Fibroblast of the aortic adventitia (primary cell): Measurements from ENCODE around the gene DDR2. TPM values are rescaled to one million over a fixed set of nuclear protein-coding genes. Genes with fewer than 3 reads are reported as not detected.

Experiments used
- DNase-seq: peaks from one replicate; pipeline ENCODE4 v3.0.0-alpha.2; 2010; ENCODE audit warnings: low read depth
- H3K4me3 ChIP-seq: 2 replicates; pipeline ENCODE4 v1.5.1; 2011; ENCODE audit warnings: low read depth, mild to moderate bottlenecking, control low read depth, low read length, moderate library complexity
- total RNA-seq: library from RNA; depleted of rRNA; stranded (reverse); fragments of >200 nt; gene quantifications from 2 replicates; pipeline ENCODE4 v1.2.3, GENCODE V29; 2012; ENCODE audit warnings: low replicate concordance
- TF ChIP-seq, protein P1 (sequence below): IDR thresholded peaks from 2 replicates; pipeline ENCODE4 v1.5.1; 2011; ENCODE audit warnings: mild to moderate bottlenecking, low read length, control low read depth, inconsistent platforms; ENCODE audit not compliant: insufficient read depth

DDR2 gene
- total RNA-seq, 1 donor: 379 TPM

DNA sequence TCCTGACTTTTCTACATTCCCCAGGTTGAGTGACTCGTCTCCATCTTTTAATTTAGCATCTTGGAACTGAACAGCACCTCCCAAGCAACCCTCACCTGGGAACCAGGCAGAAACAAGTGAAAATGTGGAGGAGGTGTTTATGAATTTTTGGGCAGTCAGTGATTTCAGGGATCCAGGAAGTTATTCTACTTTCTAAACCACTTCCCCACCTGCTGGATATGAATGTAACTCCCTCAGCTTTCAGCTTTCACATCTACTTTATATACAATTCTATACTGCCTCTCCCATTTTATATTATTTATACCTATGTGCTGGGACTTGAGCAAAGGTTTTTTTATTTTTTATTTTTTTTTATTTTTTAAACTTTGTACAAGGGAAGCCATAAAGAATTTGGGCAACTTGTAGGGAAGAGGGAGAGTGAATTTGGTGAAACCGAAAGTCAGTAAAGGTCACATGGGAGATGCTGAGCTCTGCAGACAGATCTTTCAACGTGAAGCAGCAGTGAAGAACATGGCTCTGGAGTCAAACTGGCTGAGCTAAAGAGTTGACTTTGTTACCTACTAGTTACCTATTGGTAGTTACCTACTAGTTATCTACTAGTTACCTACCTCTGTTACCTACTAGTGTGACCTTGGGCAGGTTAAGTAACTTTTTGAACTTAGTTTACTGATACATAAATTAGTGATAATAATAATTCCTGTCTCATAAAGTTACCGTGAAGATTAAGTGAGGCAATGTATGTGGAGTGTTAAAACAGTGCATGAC is 45.5 kb downstream of the DDR2 start:
- DNase-seq: no peak
- TF ChIP-seq, protein P1, sequence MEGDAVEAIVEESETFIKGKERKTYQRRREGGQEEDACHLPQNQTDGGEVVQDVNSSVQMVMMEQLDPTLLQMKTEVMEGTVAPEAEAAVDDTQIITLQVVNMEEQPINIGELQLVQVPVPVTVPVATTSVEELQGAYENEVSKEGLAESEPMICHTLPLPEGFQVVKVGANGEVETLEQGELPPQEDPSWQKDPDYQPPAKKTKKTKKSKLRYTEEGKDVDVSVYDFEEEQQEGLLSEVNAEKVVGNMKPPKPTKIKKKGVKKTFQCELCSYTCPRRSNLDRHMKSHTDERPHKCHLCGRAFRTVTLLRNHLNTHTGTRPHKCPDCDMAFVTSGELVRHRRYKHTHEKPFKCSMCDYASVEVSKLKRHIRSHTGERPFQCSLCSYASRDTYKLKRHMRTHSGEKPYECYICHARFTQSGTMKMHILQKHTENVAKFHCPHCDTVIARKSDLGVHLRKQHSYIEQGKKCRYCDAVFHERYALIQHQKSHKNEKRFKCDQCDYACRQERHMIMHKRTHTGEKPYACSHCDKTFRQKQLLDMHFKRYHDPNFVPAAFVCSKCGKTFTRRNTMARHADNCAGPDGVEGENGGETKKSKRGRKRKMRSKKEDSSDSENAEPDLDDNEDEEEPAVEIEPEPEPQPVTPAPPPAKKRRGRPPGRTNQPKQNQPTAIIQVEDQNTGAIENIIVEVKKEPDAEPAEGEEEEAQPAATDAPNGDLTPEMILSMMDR: no peak
- no peak overlapping the region for H3K4me3 ChIP-seq

DNA sequence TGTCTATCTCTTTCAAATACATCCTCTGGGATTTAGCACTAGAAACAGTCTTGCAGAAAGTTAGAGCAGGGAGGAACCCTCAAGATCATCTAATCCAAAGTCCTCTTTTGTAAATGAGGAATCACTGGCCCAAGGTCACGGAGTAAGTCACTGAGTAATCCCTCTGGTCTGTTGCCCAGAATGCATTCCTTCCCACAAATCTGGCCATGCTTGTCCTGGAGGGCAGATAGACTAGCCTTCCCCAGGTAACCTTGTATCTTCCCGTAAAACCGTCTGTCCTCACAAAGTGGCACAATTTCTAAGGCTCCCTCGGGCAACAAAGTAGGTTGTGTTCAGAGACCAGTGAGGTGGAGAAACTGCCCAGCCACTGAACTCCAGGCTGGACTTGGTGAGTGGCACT is 46.2 kb downstream of the DDR2 start:
- H3K4me3 ChIP-seq: no peak overlapping the region
- TF ChIP-seq, protein P1: no peak
- peak; percentile 87 for DNase-seq

DNA sequence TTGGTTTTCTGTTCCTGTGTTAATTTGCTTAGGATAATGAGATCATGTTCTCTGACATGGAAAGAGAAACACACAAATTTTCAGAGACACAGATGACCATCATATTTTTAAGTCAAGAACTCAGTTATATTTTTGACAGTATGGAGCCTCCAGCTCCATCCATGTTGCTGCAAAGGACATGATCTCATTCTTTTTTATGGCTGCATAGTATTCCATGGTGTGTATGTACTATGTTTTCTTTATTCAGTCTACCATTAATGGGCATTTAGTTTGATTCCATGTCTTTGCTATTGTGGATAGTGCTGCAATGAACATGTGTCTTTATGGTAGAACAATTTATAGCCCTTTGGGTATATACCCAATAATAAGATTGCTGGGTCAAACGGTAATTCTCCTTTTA is 47.0 kb downstream of the DDR2 start:
- TF ChIP-seq, protein P1: no peak
- DNase-seq: no peak
- no peak overlapping the region for H3K4me3 ChIP-seq

DNA sequence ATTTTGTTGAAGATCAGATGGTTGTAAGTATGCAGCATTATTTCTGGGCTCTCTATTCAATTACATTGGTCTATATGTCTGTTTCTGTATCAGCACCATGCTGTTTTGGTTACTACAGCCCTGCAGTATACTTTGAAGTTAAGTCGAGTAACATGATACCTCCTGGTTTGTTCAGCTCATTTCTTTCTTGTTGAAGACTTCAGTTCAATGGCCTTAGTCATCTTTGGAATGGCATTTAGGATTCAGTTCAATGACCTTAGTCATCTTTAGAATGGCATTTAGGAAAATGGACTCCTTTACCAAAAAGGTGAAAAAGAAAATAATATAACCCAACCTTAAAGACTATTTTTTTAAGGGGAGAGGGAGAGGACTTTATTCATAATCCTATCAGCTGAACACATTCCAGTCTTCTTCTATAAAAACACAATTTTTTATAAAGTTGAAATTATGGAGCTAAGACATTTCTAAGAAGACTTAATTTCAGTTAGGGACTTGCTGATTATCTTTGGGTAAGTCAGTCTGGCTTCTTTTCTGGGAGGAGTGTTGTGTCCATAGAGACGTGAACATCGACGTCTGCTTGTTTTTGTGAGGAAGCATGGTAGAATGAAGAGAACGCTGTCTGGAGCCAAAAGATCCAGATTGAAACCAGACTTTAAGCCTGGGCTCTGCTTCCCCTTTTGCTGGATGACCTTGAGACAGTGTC is 48.3 kb downstream of the DDR2 start:
- TF ChIP-seq, protein P1: no peak
- DNase-seq: peak; percentile 43
- H3K4me3 ChIP-seq: no peak overlapping the region

DNA sequence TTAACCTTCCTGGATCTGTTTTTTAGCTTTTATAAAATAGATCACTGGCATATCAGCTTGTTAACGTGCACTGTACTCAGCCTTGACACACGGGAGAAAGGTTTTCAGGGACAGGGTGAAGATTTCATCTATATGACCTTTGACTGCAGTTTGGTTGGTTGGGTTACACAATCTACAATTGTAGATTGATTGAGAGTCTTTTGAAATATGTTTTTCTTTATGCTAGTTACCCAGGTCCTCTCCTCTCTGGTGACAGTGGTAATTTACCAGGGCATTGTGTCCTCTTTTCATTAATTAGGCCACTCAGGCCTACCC is 48.8 kb downstream of the DDR2 start:
- TF ChIP-seq, protein P1: no peak
- DNase-seq: no peak
- H3K4me3 ChIP-seq: no peak overlapping the region

DNA sequence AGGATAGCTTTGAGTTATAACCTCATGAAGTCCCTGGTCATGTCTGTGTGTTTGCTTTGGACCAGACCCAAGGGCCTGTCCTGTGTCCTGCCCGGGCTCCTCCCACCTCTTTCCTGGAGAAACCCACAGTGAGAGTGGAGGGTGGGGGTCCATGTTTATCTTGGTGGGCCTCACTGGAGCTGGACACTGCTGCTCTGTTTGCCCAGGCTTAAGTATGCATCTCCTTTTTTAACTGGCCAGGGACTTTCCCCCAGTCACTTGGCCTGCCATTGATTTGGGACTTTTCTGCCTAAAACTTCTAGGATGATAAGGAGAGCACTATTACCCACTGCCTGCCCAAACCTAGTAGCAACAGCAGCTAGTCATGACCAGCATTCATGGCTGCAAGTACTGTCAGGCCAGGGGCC is 49.8 kb downstream of the DDR2 start:
- DNase-seq: no peak
- no peak overlapping the region for H3K4me3 ChIP-seq
- TF ChIP-seq, protein P1: no peak
